DOHH2 (cell line): ENCODE measurements around the gene IDUA.

Experiments used
- EZH2phosphoT487 ChIP-seq: fragments of 200-600 bp; sonication (generic); IDR thresholded peaks from 2 replicates; pipeline ENCODE4 v1.6.1; 2017; ENCODE audit warnings: borderline replicate concordance, mild to moderate bottlenecking, antibody characterized with exemption, low read length, moderate library complexity, mixed read lengths
- TF ChIP-seq, protein P1 (sequence below): fragments of 200-600 bp; sonication (generic); IDR thresholded peaks from one replicate; pipeline ENCODE4 v1.5.1; 2014; ENCODE audit warnings: antibody characterized with exemption, mild to moderate bottlenecking, low read depth, low read length; ENCODE audit not compliant: poor library complexity, severe bottlenecking

DNA sequence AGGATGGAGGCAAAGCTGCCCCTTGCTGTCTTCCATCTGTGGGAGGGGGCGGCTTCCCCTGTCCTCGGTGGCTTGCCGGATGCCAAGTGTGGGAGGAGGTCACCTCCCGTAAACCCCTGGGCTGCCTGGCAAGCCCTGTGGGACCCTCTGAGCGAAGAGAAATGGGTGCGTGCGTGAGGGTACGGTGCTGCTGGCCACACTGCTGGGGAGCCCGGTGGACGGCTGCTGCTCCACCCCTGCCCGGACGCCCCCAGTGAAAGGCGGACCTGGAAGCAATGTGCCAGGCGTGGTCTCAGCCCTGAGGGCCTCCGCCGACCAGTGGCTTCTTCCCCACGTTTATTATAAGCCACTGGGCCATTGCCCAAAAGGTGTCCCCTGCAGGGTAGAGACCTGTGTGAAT, 4.6 kb upstream of the IDUA start:
- TF ChIP-seq, protein P1, sequence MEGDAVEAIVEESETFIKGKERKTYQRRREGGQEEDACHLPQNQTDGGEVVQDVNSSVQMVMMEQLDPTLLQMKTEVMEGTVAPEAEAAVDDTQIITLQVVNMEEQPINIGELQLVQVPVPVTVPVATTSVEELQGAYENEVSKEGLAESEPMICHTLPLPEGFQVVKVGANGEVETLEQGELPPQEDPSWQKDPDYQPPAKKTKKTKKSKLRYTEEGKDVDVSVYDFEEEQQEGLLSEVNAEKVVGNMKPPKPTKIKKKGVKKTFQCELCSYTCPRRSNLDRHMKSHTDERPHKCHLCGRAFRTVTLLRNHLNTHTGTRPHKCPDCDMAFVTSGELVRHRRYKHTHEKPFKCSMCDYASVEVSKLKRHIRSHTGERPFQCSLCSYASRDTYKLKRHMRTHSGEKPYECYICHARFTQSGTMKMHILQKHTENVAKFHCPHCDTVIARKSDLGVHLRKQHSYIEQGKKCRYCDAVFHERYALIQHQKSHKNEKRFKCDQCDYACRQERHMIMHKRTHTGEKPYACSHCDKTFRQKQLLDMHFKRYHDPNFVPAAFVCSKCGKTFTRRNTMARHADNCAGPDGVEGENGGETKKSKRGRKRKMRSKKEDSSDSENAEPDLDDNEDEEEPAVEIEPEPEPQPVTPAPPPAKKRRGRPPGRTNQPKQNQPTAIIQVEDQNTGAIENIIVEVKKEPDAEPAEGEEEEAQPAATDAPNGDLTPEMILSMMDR: no peak
- no peak for TF ChIP-seq EZH2phosphoT487
